A673 (cell line): ENCODE results near the gene PRR33. TPM values are rescaled to one million over a fixed set of nuclear protein-coding genes. Genes with fewer than 3 reads are reported as not detected.

Source experiments
- BruUV-seq: library from RNA; stranded (reverse); fragments of 400-500 nt; replicated peaks from 2 replicates; lab custom pipeline; 2021; lab: Mats Ljungman, UMichigan
- CTCF ChIA-PET: fragments of 300-600 bp; sonication (Branson Sonifier 250); formaldehyde crosslinking; loops from one replicate; lab custom pipeline; 2022; ENCODE audit warnings: antibody characterized with exemption; lab: Charles Lee
- POLR2A ChIA-PET: fragments of 300-600 bp; sonication (Branson Sonifier 250); formaldehyde crosslinking; loops from one replicate; lab custom pipeline; 2022; ENCODE audit warnings: antibody characterized with exemption; ENCODE audit not compliant: low non-redundant PET; lab: Charles Lee
- DNase-seq: peaks from one replicate; pipeline ENCODE4 v3.0.0-alpha.2; 2015; ENCODE audit warnings: low spot score
- H3K27ac ChIP-seq: fragments of 200-600 bp; sonication (generic); 2 replicates; pipeline ENCODE4 v1.5.1; 2016; ENCODE audit warnings: mixed run types, low read depth, mild to moderate bottlenecking, mixed read lengths, antibody characterized with exemption, low read length; ENCODE audit not compliant: poor library complexity, severe bottlenecking
- H3K27me3 ChIP-seq: fragments of 200-600 bp; sonication (generic); replicated peaks from 2 replicates; pipeline ENCODE4 v1.6.1; 2017; ENCODE audit warnings: mixed run types, low read depth, mild to moderate bottlenecking, mixed read lengths, antibody characterized with exemption, low read length; ENCODE audit not compliant: insufficient read depth, poor library complexity
- H3K36me3 ChIP-seq: fragments of 200-600 bp; sonication (generic); 2 replicates; pipeline ENCODE4 v1.6.1; 2016; ENCODE audit warnings: mixed run types, mild to moderate bottlenecking, mixed read lengths, antibody characterized with exemption, low read length; ENCODE audit not compliant: insufficient read depth, poor library complexity, severe bottlenecking
- H3K4me1 ChIP-seq: fragments of 200-600 bp; sonication (generic); 2 replicates; pipeline ENCODE4 v1.6.1; 2017; ENCODE audit warnings: mixed run types, mild to moderate bottlenecking, mixed read lengths, antibody characterized with exemption, low read length; ENCODE audit not compliant: insufficient read depth, poor library complexity, severe bottlenecking
- H3K4me3 ChIP-seq: fragments of 200-600 bp; sonication (generic); 2 replicates; pipeline ENCODE4 v1.5.1; 2016; ENCODE audit warnings: low read depth, mixed run types, mild to moderate bottlenecking, mixed read lengths, low read length; ENCODE audit not compliant: poor library complexity, severe bottlenecking
- H3K9me3 ChIP-seq: fragments of 200-600 bp; sonication (generic); 2 replicates; pipeline ENCODE4 v1.6.1; 2016; ENCODE audit warnings: mixed run types, low read depth, mild to moderate bottlenecking, mixed read lengths, antibody characterized with exemption, low read length; ENCODE audit not compliant: poor library complexity, severe bottlenecking
- EZH2 ChIP-seq: fragments of 200-600 bp; sonication (generic); IDR thresholded peaks from 2 replicates; pipeline ENCODE4 v1.6.1; 2017; ENCODE audit warnings: borderline replicate concordance, low read depth, mild to moderate bottlenecking, mixed read lengths, antibody characterized with exemption, low read length; ENCODE audit not compliant: poor library complexity, severe bottlenecking
- intact Hi-C: fragments of 100-400 bp; cut with micrococcal nuclease; formaldehyde crosslinking; loops from one replicate; pipeline ENCODE4 v1.10.0; 2022; ENCODE audit not compliant: unreplicated experiment
- total RNA-seq: library from RNA; stranded (reverse); gene quantifications from 2 replicates; pipeline ENCODE4 v1.2.3, GENCODE V29; 2021
- TF ChIP-seq, protein P1 (sequence below): fragments of 300-800, 200-600 bp; sonication (generic); conservative IDR thresholded peaks from 2 replicates; pipeline ENCODE4 v1.5.1; 2017; ENCODE audit warnings: low read depth, mild to moderate bottlenecking, antibody characterized with exemption, low read length, moderate library complexity, mixed read lengths

PRR33 gene
- total RNA-seq, 1 experiment from 2014 or later: not detected

DNA sequence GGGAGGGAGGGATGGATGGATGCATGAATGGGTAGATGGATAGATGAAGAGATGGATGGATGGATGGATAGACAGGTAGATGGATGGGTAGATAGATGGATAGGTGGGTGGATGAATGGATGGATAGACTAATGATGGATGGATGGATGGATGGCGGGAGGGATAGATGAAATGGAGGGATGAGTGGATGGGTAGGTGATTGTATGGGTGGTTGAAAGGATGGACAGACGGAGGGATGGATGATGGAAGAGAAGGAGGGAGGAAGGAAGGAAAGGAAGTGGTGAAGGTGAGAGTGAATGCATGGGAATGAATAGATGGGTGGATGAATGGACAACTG is 24.1 kb upstream of the PRR33 start:
- H3K9me3 ChIP-seq: no peaks in the 10 kb centered on the region
- no peak overlapping the region for H3K27ac ChIP-seq
- no peaks in the 10 kb centered on the region for H3K36me3 ChIP-seq
- H3K4me1 ChIP-seq: no peaks in the 10 kb centered on the region
- no TSS peak for BruUV-seq
- H3K4me3 ChIP-seq: no peak overlapping the region
- intact Hi-C loops: no loop called here
- CTCF ChIA-PET: no interaction called here
- TF ChIP-seq, protein P1, sequence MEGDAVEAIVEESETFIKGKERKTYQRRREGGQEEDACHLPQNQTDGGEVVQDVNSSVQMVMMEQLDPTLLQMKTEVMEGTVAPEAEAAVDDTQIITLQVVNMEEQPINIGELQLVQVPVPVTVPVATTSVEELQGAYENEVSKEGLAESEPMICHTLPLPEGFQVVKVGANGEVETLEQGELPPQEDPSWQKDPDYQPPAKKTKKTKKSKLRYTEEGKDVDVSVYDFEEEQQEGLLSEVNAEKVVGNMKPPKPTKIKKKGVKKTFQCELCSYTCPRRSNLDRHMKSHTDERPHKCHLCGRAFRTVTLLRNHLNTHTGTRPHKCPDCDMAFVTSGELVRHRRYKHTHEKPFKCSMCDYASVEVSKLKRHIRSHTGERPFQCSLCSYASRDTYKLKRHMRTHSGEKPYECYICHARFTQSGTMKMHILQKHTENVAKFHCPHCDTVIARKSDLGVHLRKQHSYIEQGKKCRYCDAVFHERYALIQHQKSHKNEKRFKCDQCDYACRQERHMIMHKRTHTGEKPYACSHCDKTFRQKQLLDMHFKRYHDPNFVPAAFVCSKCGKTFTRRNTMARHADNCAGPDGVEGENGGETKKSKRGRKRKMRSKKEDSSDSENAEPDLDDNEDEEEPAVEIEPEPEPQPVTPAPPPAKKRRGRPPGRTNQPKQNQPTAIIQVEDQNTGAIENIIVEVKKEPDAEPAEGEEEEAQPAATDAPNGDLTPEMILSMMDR: no peak
- no peak for TF ChIP-seq EZH2
- no peaks in the 10 kb centered on the region for H3K27me3 ChIP-seq
- DNase-seq: no peak
- POLR2A ChIA-PET: no interaction called here

DNA sequence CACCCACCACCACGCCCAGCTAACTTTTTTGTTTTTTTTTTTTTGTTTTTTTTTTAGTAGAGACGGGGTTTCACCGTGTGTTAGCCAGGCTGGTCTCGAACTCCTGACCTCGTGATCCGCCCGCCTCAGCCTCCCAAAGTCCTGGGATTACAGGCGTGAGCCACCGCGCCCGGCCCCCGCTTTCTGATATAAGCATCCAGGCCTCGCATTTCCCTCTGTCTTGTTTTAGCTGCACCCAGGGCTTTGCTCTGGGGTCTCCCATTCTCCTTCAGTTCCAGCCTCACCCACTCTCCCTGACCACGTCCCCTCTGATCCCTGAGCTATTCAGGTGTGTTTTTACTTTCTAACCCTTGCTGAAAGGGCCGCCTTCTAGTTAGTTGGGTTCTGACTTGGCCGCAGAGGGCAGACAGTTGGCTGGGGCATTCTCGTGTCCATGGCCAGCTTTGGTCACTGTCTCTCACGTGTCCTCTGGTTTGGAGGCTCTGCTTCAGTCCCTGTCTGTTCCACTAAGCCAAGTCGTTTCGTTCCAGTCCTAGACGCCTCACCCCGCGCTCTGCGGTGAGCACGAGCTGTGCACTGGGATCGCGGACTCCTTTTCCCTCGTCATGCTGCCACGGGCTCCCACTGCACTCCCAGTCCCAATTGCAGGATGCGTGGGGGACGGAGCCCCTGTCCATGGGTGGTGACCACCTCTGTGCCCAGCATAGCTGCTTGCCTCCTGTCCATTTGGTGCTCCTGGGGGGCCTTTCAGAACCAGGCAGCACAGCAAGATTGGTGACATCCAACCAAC is 21.8 kb upstream of the PRR33 start:
- no peaks in the 10 kb centered on the region for H3K36me3 ChIP-seq
- H3K4me3 ChIP-seq: no peak overlapping the region
- DNase-seq: no peak
- ChIA-PET POLR2A (no interaction called here), CTCF (no interaction called here)
- no peaks in the 10 kb centered on the region for H3K27me3 ChIP-seq
- TF ChIP-seq, protein P1: no peak
- TF ChIP-seq EZH2: no peak
- H3K27ac ChIP-seq: no peak overlapping the region
- no peaks in the 10 kb centered on the region for H3K9me3 ChIP-seq
- intact Hi-C loops: no loop called here
- no peaks in the 10 kb centered on the region for H3K4me1 ChIP-seq
- BruUV-seq: no TSS peak

GRCh38 chr11:1912289-1912878 is 20.7 kb upstream of the PRR33 start:
- ChIA-PET POLR2A (no interaction called here), CTCF (no interaction called here)
- no peaks in the 10 kb centered on the region for H3K27me3 ChIP-seq
- no peaks in the 10 kb centered on the region for H3K36me3 ChIP-seq
- no peak overlapping the region for H3K27ac ChIP-seq
- no peak for DNase-seq
- H3K4me1 ChIP-seq: no peaks in the 10 kb centered on the region
- no peaks in the 10 kb centered on the region for H3K9me3 ChIP-seq
- BruUV-seq: no TSS peak
- H3K4me3 ChIP-seq: no peak overlapping the region
- intact Hi-C loops: no loop called here
- TF ChIP-seq, protein P1: no peak
- TF ChIP-seq EZH2: no peak
